Left renal pelvis (tissue), 4 donors: ENCODE data around the gene GHDC. TPM values are rescaled to one million over a fixed set of nuclear protein-coding genes. Genes with fewer than 3 reads are reported as not detected.
"Not testable (repeated sequence)": the region's sequence is repeated elsewhere in the genome, so short reads cannot be mapped to it uniquely, and the experiment has no call there.

Source experiments
- DNase-seq, 4 donors: peaks; one replicate each; pipeline ENCODE4 v3.0.0-alpha.2; 2013; ENCODE audit warnings: low read depth in 4 of 4, low spot score in 3 of 4
- polyA plus RNA-seq, 4 donors: library from polyadenylated mRNA; unstranded; fragments of 120-200 nt; gene quantifications; one replicate each; pipeline ENCODE4 v1.2.1, GENCODE V29; 2013; ENCODE audit not compliant: insufficient read length in 4 of 4

The GHDC gene
- polyA plus RNA-seq, 4 donors, result 7.6 to 22.3 (median 15.8) TPM

GRCh38 chr17:42163113-42163512 is 31.2 kb downstream of the GHDC start:
- DNase-seq, result no peak

- no peak for DNase-seq
Measured at GRCh38 chr17:42160531-42160910, 33.8 kb downstream of the GHDC start.

- DNase-seq, result no peak
Measured at GRCh38 chr17:42159796-42160530, 34.3 kb downstream of the GHDC start.

- DNase-seq, result no peak
Measured at GRCh38 chr17:42155614-42156045, 38.7 kb downstream of the GHDC start.

GRCh38 chr17:42153919-42154742 is 40.2 kb downstream of the GHDC start:
- DNase-seq, result no peak

GRCh38 chr17:42146911-42147607 is 47.2 kb downstream of the GHDC start:
- no peak for DNase-seq

GRCh38 chr17:42143138-42143537 is 51.2 kb downstream of the GHDC start:
- not testable (repeated sequence) for DNase-seq

GRCh38 chr17:42142371-42142896 is 51.9 kb downstream of the GHDC start:
- no peak for DNase-seq

GRCh38 chr17:42141382-42141781 is 52.9 kb downstream of the GHDC start:
- no peak for DNase-seq

- DNase-seq, result not testable (repeated sequence)
Measured at GRCh38 chr17:42140690-42141089, 53.6 kb downstream of the GHDC start.

Other genes starting within 250 kb of the GHDC start
- 10 to 100 TPM; 55.9 to 72.1 (median 60.9) TPM for gene CNP, start 227.7 kb downstream of the GHDC start, polyA plus RNA-seq
- 100 to 1,000 TPM in 3 of 4 donors, 10 to 100 TPM in 1; 97.1 to 168 (median 148) TPM for gene DNAJC7, start 177.1 kb downstream of the GHDC start, polyA plus RNA-seq
- gene NKIRAS2, start 174.4 kb downstream of the GHDC start, polyA plus RNA-seq, result 10 to 100 TPM; 39.3 to 52.2 (median 48.7) TPM
- gene C17orf113, start 143.9 kb downstream of the GHDC start, polyA plus RNA-seq, result 1 to 10 TPM; 3.1 to 6.0 (median 3.3) TPM
- gene ZNF385C, start 96.0 kb downstream of the GHDC start, polyA plus RNA-seq, result 1 to 10 TPM; 5.1 to 9.3 (median 6.2) TPM
- 10 to 100 TPM in 1 of 4 donors, 1 to 10 TPM in 3; 7.7 to 12.0 (median 8.4) TPM for gene DHX58, start 81.8 kb downstream of the GHDC start, polyA plus RNA-seq
- gene KAT2A, start 73.1 kb downstream of the GHDC start, polyA plus RNA-seq, result 10 to 100 TPM; 42.1 to 88.4 (median 57.0) TPM
- gene HSPB9, start 71.7 kb downstream of the GHDC start, polyA plus RNA-seq, result under 1 TPM in 3 of 4 donors, not detected in 1; 0.16 to 0.27 (median 0.23) TPM
- gene RAB5C, start 39.5 kb downstream of the GHDC start, polyA plus RNA-seq, result 100 to 1,000 TPM; 105 to 150 (median 127) TPM
- gene KCNH4, start 13.4 kb downstream of the GHDC start, polyA plus RNA-seq, result under 1 TPM; 0.04 to 0.06 (median 0.04) TPM
- gene HCRT, start 9.0 kb downstream of the GHDC start, polyA plus RNA-seq, result not detected
- 10 to 100 TPM; 37.1 to 57.3 (median 43.8) TPM for gene STAT5B, start 81.9 kb upstream of the GHDC start, polyA plus RNA-seq
- gene STAT5A, start 94.0 kb upstream of the GHDC start, polyA plus RNA-seq, result 10 to 100 TPM in 1 of 4 donors, 1 to 10 TPM in 3; 5.4 to 15.3 (median 7.0) TPM
- 10 to 100 TPM; 59.7 to 70.3 (median 64.9) TPM for gene STAT3, start 193.9 kb upstream of the GHDC start, polyA plus RNA-seq
- 100 to 1,000 TPM in 1 of 4 donors, 10 to 100 TPM in 3; 61.8 to 275 (median 71.3) TPM for gene CAVIN1, start 228.8 kb upstream of the GHDC start, polyA plus RNA-seq